SIG-M5 (cell line): Measurements from ENCODE around the gene PKN3.
"Not testable (repeated sequence)": the region's sequence is repeated elsewhere in the genome, so short reads cannot be mapped to it uniquely, and the experiment has no call there.

ENCODE experiments used
- DNase-seq: peaks from one replicate; lab custom pipeline; 2025; lab: John Stamatoyannopoulos, UW

PKN3 gene

DNA sequence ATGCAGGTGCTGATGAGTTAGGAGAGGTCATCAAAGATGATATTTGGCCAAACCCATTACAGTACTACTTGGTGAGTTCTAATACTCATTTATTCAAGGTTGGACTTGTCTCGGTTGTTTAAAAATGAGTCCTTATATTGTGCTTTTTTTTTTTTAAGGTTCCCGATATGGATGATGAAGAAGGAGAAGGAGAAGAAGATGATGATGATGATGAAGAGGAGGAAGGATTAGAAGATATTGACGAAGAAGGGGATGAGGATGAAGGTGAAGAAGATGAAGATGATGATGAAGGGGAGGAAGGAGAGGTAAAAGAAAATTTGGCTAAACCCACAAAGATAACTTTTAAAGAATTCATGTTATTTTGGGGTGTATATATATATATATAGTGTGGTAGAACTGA, 8.6 kb upstream of the PKN3 start:
- not testable (repeated sequence) for DNase-seq

GRCh38 chr9:128694344-128694743, 8.0 kb upstream of the PKN3 start:
- DNase-seq, result no peak

GRCh38 chr9:128696923-128697707, 5.2 kb upstream of the PKN3 start:
- DNase-seq, result no peak

GRCh38 chr9:128699096-128699795, 3.1 kb upstream of the PKN3 start:
- not testable (repeated sequence) for DNase-seq

DNA sequence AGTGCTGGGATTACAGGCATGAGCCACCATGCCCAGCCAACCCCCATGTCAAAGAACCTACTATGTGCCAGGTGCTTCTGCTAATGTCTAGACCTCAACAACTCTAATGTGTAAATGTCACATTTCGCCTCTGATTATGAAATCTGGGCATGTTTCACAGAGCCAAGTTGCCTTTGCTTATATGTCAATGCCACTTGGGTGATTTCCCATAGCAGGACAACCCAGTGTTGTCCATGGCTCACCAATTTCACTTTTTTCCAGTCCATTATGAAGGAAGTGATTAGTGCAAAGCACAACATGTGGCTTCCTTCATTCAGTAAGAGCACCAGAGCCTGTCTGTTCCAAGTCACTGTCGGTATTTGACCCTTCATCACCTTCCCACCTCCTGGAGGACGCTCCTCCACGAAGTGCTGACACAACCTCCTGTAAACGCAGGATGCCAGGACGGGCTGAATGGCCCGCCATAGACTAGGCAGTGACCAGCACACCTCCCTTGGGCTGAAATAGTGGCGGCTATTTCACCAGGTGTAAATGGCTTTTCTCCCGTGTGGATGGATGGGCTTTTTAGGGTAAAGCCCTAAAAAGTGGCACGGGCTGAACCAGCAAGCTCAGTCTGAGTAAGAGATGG, 962 bp upstream of the PKN3 start:
- no peak for DNase-seq

- no peak for DNase-seq
Observed at GRCh38 chr9:128702949-128703615, 779 bp downstream of the PKN3 start.

GRCh38 chr9:128703616-128704355, 1.5 kb downstream of the PKN3 start:
- no peak for DNase-seq

DNA sequence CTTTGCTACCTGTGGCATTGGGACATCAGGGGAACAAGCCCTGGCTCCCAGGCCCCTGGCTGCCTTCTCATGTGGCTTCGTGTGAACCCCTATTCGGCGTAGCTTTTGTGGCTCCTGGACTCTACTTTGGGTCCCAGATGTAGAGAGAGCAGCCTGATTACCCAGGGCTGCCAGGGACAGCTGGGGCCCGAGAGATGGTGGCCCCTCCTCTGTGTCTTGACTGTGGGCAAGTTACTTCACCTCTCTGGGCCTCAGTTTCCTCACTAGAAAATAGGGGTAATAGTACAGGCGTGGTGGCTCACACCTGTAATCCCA, 2.0 kb downstream of the PKN3 start:
- no peak for DNase-seq

DNA sequence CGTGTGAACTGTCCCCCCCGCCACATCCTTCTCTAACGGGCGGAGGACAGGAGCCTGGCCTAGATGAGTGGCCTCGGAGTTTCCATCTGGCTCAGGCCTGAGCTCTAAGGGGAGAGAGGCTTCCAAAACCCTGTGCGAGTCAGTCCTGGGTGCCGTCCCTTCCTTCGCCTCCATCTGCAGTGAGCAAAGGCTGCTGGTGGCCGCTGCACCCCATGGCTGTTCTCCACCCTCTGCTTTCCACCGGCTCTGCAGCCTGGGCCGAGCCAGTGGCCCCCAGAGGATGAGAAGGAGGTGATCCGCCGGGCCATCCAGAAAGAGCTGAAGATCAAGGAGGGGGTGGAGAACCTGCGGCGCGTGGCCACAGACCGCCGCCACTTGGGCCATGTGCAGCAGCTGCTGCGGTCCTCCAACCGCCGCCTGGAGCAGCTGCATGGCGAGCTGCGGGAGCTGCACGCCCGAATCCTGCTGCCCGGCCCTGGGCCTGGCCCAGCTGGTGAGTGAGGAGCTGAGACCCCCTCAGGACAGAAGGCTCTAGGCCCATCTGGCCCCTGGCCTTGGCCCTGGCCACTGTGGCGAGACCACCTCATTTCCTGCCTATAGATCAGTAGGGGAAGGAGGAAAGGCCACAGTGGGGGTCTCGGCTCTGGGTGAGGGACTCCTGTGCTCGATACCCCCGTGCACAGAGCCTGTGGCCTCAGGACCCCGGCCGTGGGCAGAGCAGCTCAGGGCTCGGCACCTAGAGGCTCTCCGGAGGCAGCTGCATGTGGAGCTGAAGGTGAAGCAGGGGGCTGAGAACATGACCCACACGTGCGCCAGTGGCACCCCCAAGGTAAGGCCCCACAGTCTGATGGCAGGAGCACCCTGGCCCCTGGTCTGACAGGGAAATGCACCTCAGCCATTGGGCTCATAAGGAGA, 3.0 kb downstream of the PKN3 start:
- DNase-seq, result no peak

- DNase-seq, result no peak
Observed at GRCh38 chr9:128706045-128706444, 3.7 kb downstream of the PKN3 start.

- no peak for DNase-seq
Observed at GRCh38 chr9:128706671-128707381, 4.5 kb downstream of the PKN3 start.

DNA sequence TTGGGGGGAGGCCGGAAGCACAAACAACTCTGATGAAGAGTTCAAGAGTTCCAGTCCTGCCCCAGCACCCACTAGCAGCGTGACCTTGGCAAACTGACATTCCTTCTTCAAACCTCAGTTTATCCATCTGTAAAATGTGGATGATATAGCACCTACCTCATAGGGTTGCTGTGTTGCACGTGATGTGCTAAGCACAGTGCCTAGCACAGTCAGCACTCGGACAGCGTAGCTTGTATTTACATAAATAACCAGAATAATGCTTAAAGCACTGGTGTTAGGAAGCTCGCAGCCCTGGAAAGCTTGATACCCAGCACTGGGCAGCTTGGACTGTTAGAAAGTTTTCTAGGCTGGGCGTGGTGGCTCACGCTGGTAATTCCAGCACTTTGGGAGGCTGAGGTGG, 5.1 kb downstream of the PKN3 start:
- no peak for DNase-seq

DNA sequence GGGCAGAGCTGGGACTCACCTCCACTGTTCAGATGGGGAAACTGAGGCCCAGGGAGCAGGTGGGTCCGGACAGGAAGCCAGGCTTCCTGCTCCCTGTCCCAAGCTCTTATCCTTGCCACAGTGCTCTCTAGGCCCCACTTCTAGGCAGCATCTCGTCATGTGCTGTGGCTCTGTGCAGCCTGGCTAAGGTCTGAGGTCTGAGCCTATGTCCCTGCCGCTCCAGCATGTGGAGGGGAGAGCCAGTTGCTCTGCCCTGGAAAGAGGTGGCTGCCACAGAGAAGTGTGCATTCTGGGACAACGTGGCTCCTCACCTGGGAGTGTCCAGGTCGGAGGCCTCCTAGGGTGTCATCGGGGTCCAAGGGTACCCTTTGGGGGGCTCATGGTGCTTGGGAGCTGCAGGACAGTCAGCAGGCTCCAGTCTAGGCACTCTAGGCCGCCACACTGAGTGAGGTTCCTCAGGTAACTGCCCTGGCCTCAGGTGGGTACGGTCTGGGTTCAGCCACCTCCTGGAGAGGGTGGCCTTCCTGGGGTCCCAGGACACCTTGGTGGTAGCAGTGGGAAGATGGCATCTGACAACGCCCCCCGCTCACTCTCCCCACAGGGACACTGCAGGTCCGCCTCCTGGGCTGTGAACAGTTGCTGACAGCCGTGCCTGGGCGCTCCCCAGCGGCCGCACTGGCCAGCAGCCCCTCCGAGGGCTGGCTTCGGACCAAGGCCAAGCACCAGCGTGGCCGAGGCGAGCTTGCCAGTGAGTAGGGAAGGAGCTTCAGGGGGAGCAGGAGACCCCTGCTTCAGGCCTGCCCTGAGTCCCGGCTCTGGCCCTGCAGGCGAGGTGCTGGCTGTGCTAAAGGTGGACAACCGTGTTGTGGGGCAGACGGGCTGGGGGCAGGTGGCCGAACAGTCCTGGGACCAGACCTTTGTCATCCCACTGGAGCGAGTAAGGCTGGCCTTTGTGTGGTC, 10.4 kb downstream of the PKN3 start:
- no peak for DNase-seq

GRCh38 chr9:128713411-128713780, 11.1 kb downstream of the PKN3 start:
- no peak for DNase-seq

- DNase-seq, result no peak
Observed at GRCh38 chr9:128713941-128714573, 11.8 kb downstream of the PKN3 start.

DNA sequence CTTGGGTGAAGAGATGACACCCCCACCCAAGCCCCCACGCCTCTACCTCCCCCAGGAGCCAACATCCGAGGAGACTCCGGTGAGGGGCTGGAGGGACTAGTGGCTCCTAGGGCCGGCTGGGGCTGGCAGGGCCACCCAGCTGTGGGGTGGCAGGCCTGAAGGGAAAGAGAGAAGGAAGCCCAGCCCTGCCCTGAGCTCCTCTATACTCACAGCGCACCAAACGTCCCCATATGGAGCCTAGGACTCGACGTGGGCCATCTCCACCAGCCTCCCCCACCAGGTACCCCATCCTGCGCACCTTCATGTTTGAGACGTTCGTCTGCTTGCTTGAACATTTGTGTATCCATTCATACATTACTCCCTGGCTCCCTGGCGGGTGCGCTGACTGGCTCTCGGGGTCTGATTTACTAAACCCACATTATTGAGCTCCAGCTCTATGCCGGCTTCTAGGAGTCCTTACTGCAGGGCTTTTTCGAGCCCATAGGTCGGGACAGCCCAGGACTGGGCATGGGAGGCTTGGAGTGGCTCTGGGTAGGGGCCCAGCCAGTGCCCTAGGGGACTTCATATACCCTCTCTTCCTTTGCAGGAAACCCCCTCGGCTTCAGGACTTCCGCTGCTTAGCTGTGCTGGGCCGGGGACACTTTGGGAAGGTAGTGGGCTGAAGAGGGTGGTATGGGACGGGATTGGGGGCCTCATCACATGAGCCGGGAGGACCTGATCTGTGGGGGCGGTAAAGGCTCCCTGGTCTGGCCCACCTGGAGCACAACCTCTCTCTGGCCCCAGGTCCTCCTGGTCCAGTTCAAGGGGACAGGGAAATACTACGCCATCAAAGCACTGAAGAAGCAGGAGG, 12.5 kb downstream of the PKN3 start:
- DNase-seq, result no peak

DNA sequence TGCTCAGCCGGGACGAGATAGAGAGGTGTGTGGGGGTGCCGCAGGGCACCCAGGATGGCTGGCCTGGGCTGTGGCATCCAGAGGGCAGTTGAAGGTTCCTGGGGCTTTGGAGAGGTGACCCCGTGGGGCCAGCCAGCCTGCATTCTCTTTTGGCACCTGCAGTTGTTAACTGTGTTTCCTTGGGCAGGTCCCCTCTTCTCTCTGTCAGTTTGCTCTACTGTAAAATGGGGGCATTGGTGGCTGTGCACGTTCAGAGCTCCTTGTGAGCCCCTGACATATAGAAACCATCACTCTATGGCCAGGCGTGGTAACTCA, 13.1 kb downstream of the PKN3 start:
- DNase-seq, result no peak
